H9 (cell line): ENCODE results near the gene RADIL. TPM values are rescaled to one million over a fixed set of nuclear protein-coding genes. Genes with fewer than 3 reads are reported as not detected.

Source experiments
- DNase-seq: peaks from one replicate; pipeline ENCODE4 v3.0.0-alpha.2; 2017
- H2AFZ ChIP-seq: one replicate; pipeline ENCODE4 v1.6.1; 2013; ENCODE audit warnings: mild to moderate bottlenecking, low read length, control low read depth, moderate library complexity
- H2AK5ac ChIP-seq: 2 replicates; pipeline ENCODE4 v1.6.1; 2013; ENCODE audit warnings: low read length, control low read depth, mixed read lengths; ENCODE audit not compliant: insufficient read length
- H2BK120ac ChIP-seq: one replicate; pipeline ENCODE4 v1.6.1; 2013; ENCODE audit warnings: low read depth, mild to moderate bottlenecking, low read length, control low read depth, inconsistent platforms; ENCODE audit not compliant: poor library complexity, severe bottlenecking
- H2BK12ac ChIP-seq: 2 replicates; pipeline ENCODE4 v1.6.1; 2013; ENCODE audit warnings: low read length, control low read depth, mixed read lengths, low read depth; ENCODE audit not compliant: insufficient read length
- H2BK15ac ChIP-seq: 2 replicates; pipeline ENCODE4 v1.6.1; 2013; ENCODE audit warnings: low read depth, low read length, control low read depth
- H2BK20ac ChIP-seq: one replicate; pipeline ENCODE4 v1.6.1; 2013; ENCODE audit warnings: low read depth, mild to moderate bottlenecking, low read length, control low read depth, inconsistent platforms; ENCODE audit not compliant: poor library complexity, severe bottlenecking
- H2BK5ac ChIP-seq: 2 replicates; pipeline ENCODE4 v1.6.1; 2013; ENCODE audit warnings: low read length, control low read depth, mixed read lengths; ENCODE audit not compliant: insufficient read length
- H3K14ac ChIP-seq: 2 replicates; pipeline ENCODE4 v1.6.1; 2013; ENCODE audit warnings: low read length, control low read depth; ENCODE audit not compliant: insufficient read depth
- H3K18ac ChIP-seq: 2 replicates; pipeline ENCODE4 v1.6.1; 2013; ENCODE audit warnings: low read depth, mild to moderate bottlenecking, mixed read lengths, low read length, control low read depth; ENCODE audit not compliant: insufficient read length
- H3K23ac ChIP-seq: 2 replicates; pipeline ENCODE4 v1.6.1; 2013; ENCODE audit warnings: low read length, control low read depth, mixed read lengths, low read depth; ENCODE audit not compliant: insufficient read length
- H3K23me2 ChIP-seq: 2 replicates; pipeline ENCODE4 v1.6.1; 2013; ENCODE audit warnings: low read depth, mild to moderate bottlenecking, mixed read lengths, low read length, control low read depth; ENCODE audit not compliant: insufficient read length, poor library complexity, severe bottlenecking
- H3K27ac ChIP-seq: 2 replicates; pipeline ENCODE4 v1.5.1; 2013; ENCODE audit warnings: low read length, control low read depth, mixed read lengths, low read depth; ENCODE audit not compliant: insufficient read length
- H3K27me3 ChIP-seq: 2 replicates; pipeline ENCODE4 v1.6.1; 2013; ENCODE audit warnings: low read length, control low read depth, inconsistent platforms; ENCODE audit not compliant: insufficient read depth
- H3K4ac ChIP-seq: 2 replicates; pipeline ENCODE4 v1.6.1; 2013; ENCODE audit warnings: low read depth, mild to moderate bottlenecking, control low read depth, inconsistent platforms, low read length, moderate library complexity
- H3K4me1 ChIP-seq: 2 replicates; pipeline ENCODE4 v1.6.1; 2013; ENCODE audit warnings: low read length, control low read depth, inconsistent platforms; ENCODE audit not compliant: insufficient read depth
- H3K4me2 ChIP-seq: 2 replicates; pipeline ENCODE4 v1.6.1; 2013; ENCODE audit warnings: low read length, control low read depth, mixed read lengths; ENCODE audit not compliant: insufficient read length, insufficient read depth
- H3K56ac ChIP-seq: 2 replicates; pipeline ENCODE4 v1.6.1; 2013; ENCODE audit warnings: low read depth, mild to moderate bottlenecking, mixed read lengths, low read length, control low read depth; ENCODE audit not compliant: insufficient read length
- H3K79me1 ChIP-seq: 2 replicates; pipeline ENCODE4 v1.6.1; 2013; ENCODE audit warnings: low read depth, mild to moderate bottlenecking, moderate library complexity, low read length, control low read depth, inconsistent platforms; ENCODE audit not compliant: insufficient read depth, poor library complexity, severe bottlenecking
- H3K79me2 ChIP-seq: 2 replicates; pipeline ENCODE4 v1.6.1; 2013; ENCODE audit warnings: low read length, control low read depth, inconsistent platforms; ENCODE audit not compliant: insufficient read depth
- H3K9ac ChIP-seq: 2 replicates; pipeline ENCODE4 v1.6.1; 2013; ENCODE audit warnings: low read length, control low read depth, mixed read lengths; ENCODE audit not compliant: insufficient read length; ENCODE audit errors: extremely low read depth
- H3K9me3 ChIP-seq: one replicate; pipeline ENCODE4 v1.6.1; 2013; ENCODE audit warnings: low read depth, low read length, inconsistent platforms; ENCODE audit not compliant: control insufficient read depth
- H3T11ph ChIP-seq: one replicate; pipeline ENCODE4 v1.6.1; 2013; ENCODE audit warnings: mild to moderate bottlenecking, low read length, control low read depth, inconsistent platforms
- H4K20me1 ChIP-seq: one replicate; pipeline ENCODE4 v1.6.1; 2013; ENCODE audit not compliant: control insufficient read depth, insufficient read length, insufficient read depth
- H4K5ac ChIP-seq: 2 replicates; pipeline ENCODE4 v1.6.1; 2013; ENCODE audit warnings: low read depth, mild to moderate bottlenecking, mixed read lengths, low read length, control low read depth; ENCODE audit not compliant: insufficient read length
- H4K8ac ChIP-seq: replicated peaks from 2 replicates; pipeline ENCODE4 v1.6.1; 2013; ENCODE audit warnings: low read length, control low read depth, mixed read lengths, low read depth; ENCODE audit not compliant: insufficient read length
- H4K91ac ChIP-seq: 2 replicates; pipeline ENCODE4 v1.6.1; 2013; ENCODE audit warnings: low read depth, mild to moderate bottlenecking, moderate library complexity, mixed read lengths, low read length, control low read depth; ENCODE audit not compliant: insufficient read length
- H3K27ac Mint-ChIP-seq, 3 experiments: 2 replicates in 2 of 3; 3 replicates in 1 of 3; pipeline ENCODE4 v1.8.0; 2020 to 2021; ENCODE audit warnings: mixed read lengths in 3 of 3, mild to moderate bottlenecking in 1 of 3, moderate library complexity in 1 of 3
- H3K27me3 Mint-ChIP-seq: 2 replicates; pipeline ENCODE4 v1.8.0; 2021; ENCODE audit warnings: low read depth, mild to moderate bottlenecking, moderate library complexity, mixed read lengths
- H3K36me3 Mint-ChIP-seq, 3 experiments: 2 replicates in 2 of 3; 3 replicates in 1 of 3; pipeline ENCODE4 v1.8.0; 2020 to 2021; ENCODE audit warnings: low read depth in 3 of 3, mixed read lengths in 3 of 3; ENCODE audit not compliant: insufficient read depth in 1 of 3
- H3K4me1 Mint-ChIP-seq, 2 experiments: 2 replicates each; pipeline ENCODE4 v1.8.0; 2020; ENCODE audit warnings: mixed read lengths in 2 of 2
- H3K4me3 Mint-ChIP-seq, 2 experiments: 2 replicates in 1 of 2; 3 replicates in 1 of 2; pipeline ENCODE4 v1.8.0; 2020 to 2021; ENCODE audit warnings: mild to moderate bottlenecking in 2 of 2, mixed read lengths in 2 of 2, moderate library complexity in 1 of 2
- H3K9me3 Mint-ChIP-seq, 2 experiments: 2 replicates in 1 of 2; 3 replicates in 1 of 2; pipeline ENCODE4 v1.8.0; 2020; ENCODE audit warnings: mild to moderate bottlenecking in 2 of 2, mixed read lengths in 2 of 2, moderate library complexity in 1 of 2
- CTCF ChIP-seq: fragments of 200-600 bp; sonication (generic); conservative IDR thresholded peaks from 3 replicates; pipeline ENCODE4 v1.8.0; 2021; ENCODE audit warnings: antibody characterized with exemption, mild to moderate bottlenecking
- WGBS: extraction: QIAGEN DNeasy Blood & Tissue Kit; methylation state at CpG from one replicate; pipeline ENCODE4 v1.1.7; 2013; ENCODE audit warnings: missing lambda C conversion rate, low lambda C conversion rate, mixed read lengths; ENCODE audit not compliant: insufficient read length; ENCODE audit errors: extremely low coverage; 5-methylcytosine and 5-hydroxymethylcytosine counted together
- total RNA-seq: library from RNA; stranded (reverse); gene quantifications from 2 replicates; pipeline ENCODE4 v1.2.1, GENCODE V29; 2021

RADIL gene
- total RNA-seq, 1 experiment from 2014 or later, result 4.7 TPM

GRCh38 chr7:4837041-4837802 lies 46.3 kb downstream of the RADIL start:
- H3K23ac ChIP-seq, result no peak overlapping the region
- H3K4me2 ChIP-seq, result no peak overlapping the region
- H4K91ac ChIP-seq, result no peak overlapping the region
- H3K4me1 ChIP-seq, result no peaks in the 10 kb centered on the region
- H3K14ac ChIP-seq, result peak overlapping the region; percentile 31; the same call in 1 of the 2 replicates
- no peak overlapping the region for H3K4ac ChIP-seq
- no peak overlapping the region for H4K8ac ChIP-seq
- no peak overlapping the region for H2BK120ac ChIP-seq
- no peak overlapping the region for H3K9ac ChIP-seq
- no peak overlapping the region for H2AFZ ChIP-seq
- no peak overlapping the region for H3K56ac ChIP-seq
- H3K36me3 Mint-ChIP-seq, result no peaks in the 10 kb centered on the region
- no CpG with 5 or more reads among the region's 22 CpGs for WGBS
- peak overlapping the region in 1 of 2 experiments; percentile 58; a peak in 2 of 5 replicates for H3K4me3 Mint-ChIP-seq
- H3K4me1 Mint-ChIP-seq, result peaks cover 0 to 7% of the 10 kb centered on the region in 2 experiments; a peak in 3 of 4 replicates
- H3K27me3 ChIP-seq, result no peaks in the 10 kb centered on the region
- H3K79me1 ChIP-seq, result no peaks in the 10 kb centered on the region
- peak overlapping the region in 1 of 3 experiments; percentile 1; a peak in 1 of 7 replicates for H3K27ac Mint-ChIP-seq
- H2BK20ac ChIP-seq, result no peak overlapping the region
- H2BK15ac ChIP-seq, result no peak overlapping the region
- no peaks in the 10 kb centered on the region for H3K9me3 ChIP-seq
- H3K18ac ChIP-seq, result no peak overlapping the region
- H3K27me3 Mint-ChIP-seq, result no peaks in the 10 kb centered on the region; the same call in 1 of the 2 replicates
- no peak overlapping the region for H4K5ac ChIP-seq
- no peaks in the 10 kb centered on the region for H3K23me2 ChIP-seq
- DNase-seq, result no peak
- no peak overlapping the region for H3T11ph ChIP-seq
- no peak overlapping the region for H2AK5ac ChIP-seq
- H4K20me1 ChIP-seq, result no peaks in the 10 kb centered on the region
- H3K27ac ChIP-seq, result no peak overlapping the region
- no peak overlapping the region for H2BK12ac ChIP-seq
- H2BK5ac ChIP-seq, result no peak overlapping the region
- H3K9me3 Mint-ChIP-seq, result no peaks in the 10 kb centered on the region
- no peaks in the 10 kb centered on the region for H3K79me2 ChIP-seq
- no peak for TF ChIP-seq CTCF
